ENCODE data around the gene GOLGA8F. TPM values are rescaled to one million over a fixed set of nuclear protein-coding genes. Genes with fewer than 3 reads are reported as not detected.

The GOLGA8F gene, protein sequence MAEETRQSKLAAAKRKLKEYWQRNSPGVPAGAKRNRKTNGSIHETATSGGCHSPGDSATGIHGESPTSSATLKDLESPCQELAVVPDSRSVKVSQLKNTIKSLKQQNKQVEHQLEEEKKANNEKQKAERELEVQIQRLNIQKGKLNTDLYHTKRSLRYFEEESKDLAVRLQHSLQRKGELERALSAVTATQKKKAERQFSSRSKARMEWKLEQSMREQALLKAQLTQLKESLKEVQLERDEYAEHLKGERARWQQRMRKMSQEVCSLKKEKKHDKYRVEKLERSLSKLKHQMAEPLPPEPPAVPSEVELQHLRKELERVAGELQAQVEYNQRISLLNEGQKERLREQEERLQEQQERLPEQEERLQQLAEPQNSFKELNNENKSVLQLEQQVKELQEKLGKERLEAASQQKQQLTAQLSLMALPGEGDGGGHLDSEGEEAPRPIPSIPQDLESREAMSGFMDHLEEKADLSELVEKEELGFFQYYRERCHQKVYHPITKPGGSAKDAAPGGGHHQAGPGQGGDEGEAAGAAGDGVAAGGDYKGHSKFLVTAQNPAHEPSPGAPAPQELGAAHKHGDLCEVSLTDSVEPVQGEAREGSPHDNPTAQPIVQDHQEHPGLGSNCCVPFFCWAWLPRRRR
- total RNA-seq = not detected

DNA sequence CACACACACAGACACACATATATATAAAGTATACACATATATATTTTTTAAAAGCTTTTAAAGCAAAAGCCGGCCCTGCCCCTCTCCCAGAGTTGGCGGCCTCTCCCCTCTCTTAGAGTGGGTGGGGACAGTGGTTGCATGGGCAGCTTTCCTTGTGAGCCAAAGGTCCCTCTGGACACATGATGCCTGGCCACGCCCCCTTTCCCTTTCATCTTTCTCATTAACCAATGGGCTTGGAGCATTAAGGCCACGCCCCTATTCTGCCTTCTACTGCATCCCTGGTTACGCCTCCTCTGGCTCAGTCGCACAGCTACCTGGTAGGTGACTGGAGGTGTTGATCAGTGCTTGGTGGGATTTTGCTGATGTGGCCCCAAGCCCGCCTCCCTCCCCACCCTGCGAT is at the start of gene GOLGA8F:
TSS of gene GOLGA8F (plus strand) at position 301 of the 400 bp plus-strand sequence. CDS start at position 399, 98 bp downstream.

DNA sequence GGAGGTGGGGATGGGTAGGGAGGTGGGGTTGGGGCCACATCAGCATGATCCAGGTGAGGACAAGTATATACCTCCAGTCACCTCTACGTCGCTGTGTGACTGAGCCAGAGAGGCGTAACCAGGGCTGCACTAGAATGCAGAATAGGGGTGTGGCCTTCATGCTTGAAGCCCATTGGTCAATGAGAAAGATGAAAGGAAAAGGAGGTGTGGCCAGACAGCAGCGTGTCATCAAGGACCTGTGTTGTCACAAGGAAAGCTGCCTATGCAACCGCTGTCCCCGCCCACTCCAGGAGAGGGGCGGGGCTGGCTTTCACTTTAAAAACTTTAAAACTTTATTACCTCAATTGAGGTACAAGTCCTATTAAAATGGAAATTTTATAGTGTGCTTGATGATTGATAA is 20.5 kb upstream of the GOLGA8F start, which contains the start of gene GOLGA6L24:
TSS of gene GOLGA6L24 (minus strand) at position 101 of the 400 bp plus-strand sequence. CDS start at position 40, 61 bp downstream.

Small RNA genes lying within 50 kb of the gene (microRNA-seq; reads per million reads assigned to microRNA genes)
- not detected for gene MIR4509-2 (ENCODE audit: borderline microRNAs expressed, borderline replicate concordance)

Other genes with a start within 250 kb of the GOLGA8F start
- 10 to 100 TPM; 46.3 to 50.7 TPM for gene HERC2, start 56.5 kb upstream of the GOLGA8F start, total RNA-seq
- gene GOLGA6L24, start 20.6 kb upstream of the GOLGA8F start, total RNA-seq = not detected
- gene GOLGA8G, start 154.3 kb downstream of the GOLGA8F start, total RNA-seq = not detected
- not detected for gene GOLGA6L25, start 174.9 kb downstream of the GOLGA8F start, total RNA-seq